HUDEP-2 (cell line): Measurements from ENCODE around the gene ATXN7L2.
A peak's percentile ranks its signal among the peaks of the same experiment; 100 is the strongest.

Source experiments
- DNase-seq, 76 experiments: peaks; one replicate each; lab custom pipeline; 2025; ENCODE audit not compliant: unreplicated experiment in 76 of 76; lab: John Stamatoyannopoulos, UW

The ATXN7L2 gene

DNA sequence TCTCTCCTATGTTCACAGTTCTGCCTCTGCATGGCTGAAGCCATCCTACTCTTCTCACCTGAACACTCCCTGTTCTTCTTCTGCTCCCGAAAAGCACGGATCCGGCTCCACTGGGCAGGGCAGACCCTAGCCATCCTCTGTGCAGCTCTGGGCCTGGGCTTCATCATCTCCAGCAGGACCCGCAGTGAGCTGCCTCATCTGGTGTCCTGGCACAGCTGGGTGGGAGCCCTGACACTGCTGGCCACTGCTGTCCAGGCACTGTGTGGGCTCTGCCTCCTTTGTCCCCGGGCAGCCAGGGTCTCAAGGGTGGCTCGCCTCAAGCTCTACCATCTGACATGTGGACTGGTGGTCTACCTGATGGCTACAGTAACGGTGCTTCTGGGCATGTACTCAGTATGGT, 12.0 kb downstream of the ATXN7L2 start:
- no peak for DNase-seq

DNA sequence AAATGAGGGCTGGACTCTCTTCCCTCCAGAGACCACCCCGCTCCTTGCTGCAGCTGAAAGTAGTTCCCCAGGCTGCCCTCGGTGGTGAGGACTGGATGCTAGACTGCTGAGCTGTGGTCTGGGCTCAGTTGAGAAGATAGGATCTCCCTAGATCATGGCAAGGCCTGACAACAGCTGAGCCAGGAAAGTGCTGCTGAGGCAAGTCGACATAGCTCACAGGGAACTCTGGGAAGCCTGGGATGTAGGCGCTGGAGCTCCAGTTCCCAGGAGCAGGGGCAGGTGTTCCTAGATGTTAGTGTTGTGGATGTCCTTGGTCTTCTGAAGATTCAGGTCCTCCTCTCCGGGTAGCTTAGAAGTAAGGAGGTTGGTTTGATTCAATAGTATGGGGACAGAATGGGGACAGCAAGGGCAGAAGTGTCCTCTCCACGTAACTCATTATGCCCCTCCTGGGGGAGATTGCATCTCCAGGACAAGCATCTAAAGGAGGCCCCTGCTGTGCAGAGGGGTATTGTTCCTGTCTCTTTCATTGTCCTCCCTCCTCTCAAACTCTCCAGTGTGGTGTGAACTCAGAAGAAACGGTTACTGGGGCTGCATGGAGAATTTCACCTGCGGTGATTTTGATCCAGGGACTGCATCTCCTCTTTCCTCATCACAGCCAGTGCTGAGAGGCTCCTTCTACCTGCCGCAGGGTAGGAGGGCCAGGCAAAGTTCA, 13.9 kb downstream of the ATXN7L2 start:
- no peak for DNase-seq

DNA sequence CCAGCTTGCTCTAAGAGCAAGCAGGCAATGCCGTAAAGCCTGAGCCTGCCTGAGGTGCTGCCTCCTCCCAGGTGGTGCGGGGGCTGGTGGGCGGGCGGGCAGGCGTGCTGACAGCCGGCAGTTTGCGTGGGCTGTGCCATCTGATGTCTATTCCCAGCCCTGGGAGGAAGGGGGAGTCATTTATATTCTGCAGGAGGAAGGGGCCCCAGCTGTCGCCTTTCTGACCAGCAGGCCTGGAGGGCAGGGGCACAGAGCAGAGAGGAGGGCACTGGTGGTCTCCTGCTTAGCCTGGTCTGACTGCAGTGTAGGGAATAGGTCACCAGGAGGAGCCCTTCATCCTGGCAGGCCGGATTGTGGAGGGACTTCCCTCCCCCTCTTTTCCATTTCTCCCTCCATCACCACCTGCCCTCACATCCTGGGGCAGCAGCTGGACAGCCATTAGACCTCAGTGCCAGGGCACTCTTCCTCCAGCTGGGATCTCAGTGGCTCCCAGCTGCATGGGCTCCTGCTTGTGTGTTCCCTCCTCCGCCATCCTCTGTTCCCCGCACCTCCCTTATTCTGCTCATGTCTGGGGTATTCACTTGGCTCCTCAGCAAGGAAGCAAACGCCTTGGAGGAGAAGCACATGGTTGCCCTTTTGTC, 14.6 kb downstream of the ATXN7L2 start:
- DNase-seq: peak in 13 of 76 experiments; percentile 6 to 63 (median 33)

- DNase-seq: peak in 1 of 76 experiments; percentile 38
Measured at GRCh38 chr1:109499081-109499480, 15.4 kb downstream of the ATXN7L2 start.

GRCh38 chr1:109499661-109500536, 16.2 kb downstream of the ATXN7L2 start:
- peak in 44 of 76 experiments; percentile 9 to 61 (median 35) for DNase-seq

DNA sequence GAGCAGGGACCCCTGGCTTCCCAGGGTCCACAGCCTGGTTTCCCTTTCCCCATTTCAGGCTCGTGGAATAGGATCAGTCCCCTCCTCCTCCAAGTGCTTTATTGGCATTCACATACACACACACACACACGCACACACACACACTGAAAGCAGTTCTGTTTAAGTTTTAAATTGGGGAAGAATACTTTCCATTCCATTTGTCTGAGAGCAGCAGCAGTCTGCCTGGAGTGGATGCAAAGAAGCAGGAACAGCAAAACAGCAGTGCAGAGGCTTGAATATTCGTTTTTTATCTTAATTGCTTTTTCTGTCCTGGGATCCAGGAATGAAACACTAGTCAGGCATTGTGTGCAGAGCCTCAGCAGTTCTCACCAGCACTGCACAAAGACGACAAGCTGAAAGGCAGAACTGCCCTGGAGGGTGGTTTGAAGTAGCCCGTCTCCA, 17.3 kb downstream of the ATXN7L2 start:
- DNase-seq: no peak

DNA sequence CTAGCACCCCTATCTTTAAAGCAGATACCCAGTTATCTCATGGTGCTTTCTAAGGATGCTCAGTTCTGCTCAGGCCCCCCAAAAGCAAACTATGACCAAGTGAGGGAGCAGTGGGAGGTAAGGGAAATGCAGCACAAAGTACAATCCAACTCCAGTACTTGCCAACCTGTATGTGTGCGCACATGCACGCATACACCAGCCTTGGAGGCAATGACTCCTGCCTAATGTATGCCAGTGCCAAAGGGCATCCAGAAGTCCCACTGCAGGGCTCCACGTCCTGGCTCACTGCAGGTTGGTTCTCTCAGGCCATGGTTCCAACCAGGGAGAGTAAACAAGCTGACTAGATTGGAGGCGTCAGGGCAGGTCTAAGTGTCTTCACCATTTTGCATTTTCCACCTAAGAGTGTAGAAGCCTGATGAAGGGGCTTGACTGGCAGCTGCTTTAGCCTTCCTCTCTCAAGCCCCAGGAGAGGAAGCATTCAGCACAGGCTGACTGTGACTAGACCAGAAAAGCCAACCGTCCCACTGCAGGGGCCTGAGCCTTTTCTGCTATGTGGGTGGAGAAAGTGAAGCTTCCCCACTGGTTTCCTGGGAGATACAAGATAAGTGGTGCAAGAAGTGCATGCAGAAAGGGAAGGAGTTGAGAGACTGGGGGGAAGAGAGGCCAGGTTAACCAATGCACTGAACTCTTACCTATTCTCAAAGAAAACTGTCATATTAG, 18.1 kb downstream of the ATXN7L2 start:
- peak in 2 of 76 experiments; percentile 14 to 25 for DNase-seq

- DNase-seq: peak in 3 of 76 experiments; percentile 4 to 22 (median 12)
Measured at GRCh38 chr1:109502364-109502851, 18.7 kb downstream of the ATXN7L2 start.

DNA sequence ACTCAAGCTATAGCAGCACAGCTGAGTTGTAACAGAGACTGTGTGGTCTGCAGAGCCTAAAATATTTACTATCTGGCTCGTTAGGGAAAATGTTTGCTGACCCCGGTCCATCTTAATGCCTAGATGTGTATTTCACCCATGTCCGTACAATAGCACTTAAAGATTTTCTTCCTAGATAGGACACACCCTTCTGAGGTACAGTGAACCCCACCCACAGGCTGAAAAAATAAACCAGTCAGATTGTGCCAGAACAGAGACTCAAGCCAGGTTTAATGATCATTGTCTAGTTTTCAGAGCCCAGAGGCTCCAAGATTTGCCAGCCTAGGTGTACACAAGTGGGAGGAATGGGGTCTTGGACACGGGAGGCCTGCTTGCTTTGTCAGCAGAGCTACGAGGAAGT, 20.2 kb downstream of the ATXN7L2 start:
- no peak for DNase-seq

DNA sequence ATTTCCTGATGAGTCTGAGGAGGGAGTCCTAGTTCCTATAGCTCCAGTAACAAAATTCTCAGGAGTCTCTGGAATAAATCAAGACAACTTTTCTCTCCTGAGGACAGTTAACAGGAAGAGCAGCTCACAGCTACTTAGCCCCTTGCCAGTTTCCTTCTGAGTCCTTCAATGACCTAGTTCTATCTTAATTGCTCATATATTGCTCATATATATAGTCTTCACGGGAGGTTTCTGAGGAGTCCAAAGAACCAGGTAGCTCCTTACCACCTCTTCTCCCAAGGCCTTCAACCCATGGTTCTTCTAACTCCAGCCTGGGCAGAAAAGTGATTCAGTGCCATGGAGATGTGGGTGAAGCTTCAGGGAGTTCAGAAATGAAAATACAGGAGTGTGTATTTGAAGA, 21.3 kb downstream of the ATXN7L2 start:
- no peak for DNase-seq

GRCh38 chr1:109508001-109508872, 24.5 kb downstream of the ATXN7L2 start:
- DNase-seq: no peak

- no peak for DNase-seq
Measured at GRCh38 chr1:109508873-109509175, 25.1 kb downstream of the ATXN7L2 start.

DNA sequence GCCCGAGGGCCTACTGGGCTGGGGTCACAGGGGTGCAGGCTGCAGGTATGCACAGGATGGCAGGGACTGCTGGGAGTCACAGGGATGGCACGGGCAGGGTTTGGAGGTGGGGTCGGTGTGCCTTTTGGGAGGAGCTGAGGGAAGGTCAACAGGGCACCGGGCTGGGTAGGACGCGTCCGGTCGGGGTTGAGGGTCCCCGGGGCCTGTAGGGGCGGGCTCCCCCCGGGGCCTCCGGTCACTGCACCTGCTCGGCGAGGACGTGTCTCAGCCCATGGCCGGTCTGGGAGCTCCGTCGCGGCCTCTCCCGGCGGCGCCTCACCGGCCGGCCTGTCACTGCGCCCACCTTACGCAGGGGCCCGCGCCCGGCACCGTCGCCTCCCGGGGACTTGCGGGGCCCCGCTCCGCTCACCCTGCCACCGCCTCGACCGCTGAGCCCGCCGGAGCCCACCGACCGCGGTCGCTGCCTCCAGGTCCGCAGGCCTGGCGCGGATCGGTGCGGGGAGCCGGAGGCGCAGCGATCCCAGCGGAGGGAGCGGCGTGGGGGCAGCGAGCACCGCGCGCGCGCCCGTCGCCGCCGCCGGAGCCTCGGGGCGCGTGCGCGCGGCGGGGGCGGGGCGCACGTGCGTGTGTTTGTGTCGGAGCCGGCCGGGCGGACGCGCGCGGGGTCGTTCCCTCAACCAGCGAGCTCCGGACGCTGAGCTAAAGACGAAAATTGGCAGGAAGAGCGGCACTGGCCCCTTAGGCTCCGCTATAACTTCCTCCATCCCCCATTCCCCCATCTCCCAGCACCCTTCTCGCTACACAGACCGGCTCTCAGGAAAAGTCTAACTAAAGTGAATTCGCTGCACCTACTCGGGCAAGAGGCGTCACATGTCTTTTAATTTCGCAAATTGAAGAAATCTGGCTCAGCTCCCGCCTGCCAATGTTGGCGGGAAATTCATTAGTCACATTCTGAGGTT, 25.8 kb downstream of the ATXN7L2 start, which contains the start of gene AMIGO1:
TSS of gene AMIGO1 (minus strand) at position 552 of the 959 bp plus-strand sequence. CDS start 815 bp downstream, outside the sequence.
- DNase-seq: peak in 25 of 76 experiments; percentile 7 to 42 (median 15)

- DNase-seq: no peak
Measured at GRCh38 chr1:109513110-109513710, 29.5 kb downstream of the ATXN7L2 start.

- no peak for DNase-seq
Measured at GRCh38 chr1:109514846-109515245, 31.1 kb downstream of the ATXN7L2 start.

- no peak for DNase-seq
Measured at GRCh38 chr1:109516872-109517271, 33.2 kb downstream of the ATXN7L2 start.

GRCh38 chr1:109517337-109517736, 33.6 kb downstream of the ATXN7L2 start:
- no peak for DNase-seq
